NCI-H2107 treated with DMSO at 0.1 percent for 48 hours (cell line): ENCODE results near the gene SPOPL.
"Not testable (repeated sequence)": the region's sequence is repeated elsewhere in the genome, so short reads cannot be mapped to it uniquely, and the experiment has no call there.

Experiments
- DNase-seq: peaks from one replicate; lab custom pipeline; 2025; ENCODE audit not compliant: unreplicated experiment; lab: John Stamatoyannopoulos, UW

Gene SPOPL

GRCh38 chr2:138523018-138523672 lies 21.6 kb downstream of the SPOPL start:
- DNase-seq: not testable (repeated sequence)

- DNase-seq: not testable (repeated sequence)
Observed at GRCh38 chr2:138523673-138524042, 22.1 kb downstream of the SPOPL start.

GRCh38 chr2:138524353-138524752 lies 22.8 kb downstream of the SPOPL start:
- not testable (repeated sequence) for DNase-seq

GRCh38 chr2:138531913-138532312 lies 30.3 kb downstream of the SPOPL start:
- no peak for DNase-seq

GRCh38 chr2:138534791-138535190 lies 33.2 kb downstream of the SPOPL start:
- DNase-seq: no peak

- no peak for DNase-seq
Observed at GRCh38 chr2:138536302-138536701, 34.7 kb downstream of the SPOPL start.

GRCh38 chr2:138536740-138537139 lies 35.2 kb downstream of the SPOPL start:
- DNase-seq: no peak

- DNase-seq: no peak
Observed at GRCh38 chr2:138537170-138537915, 35.8 kb downstream of the SPOPL start.

GRCh38 chr2:138544206-138544605 lies 42.6 kb downstream of the SPOPL start:
- DNase-seq: not testable (repeated sequence)

- DNase-seq: no peak
Observed at GRCh38 chr2:138548796-138549195, 47.2 kb downstream of the SPOPL start.

GRCh38 chr2:138550172-138550571 lies 48.6 kb downstream of the SPOPL start:
- no peak for DNase-seq

- DNase-seq: no peak
Observed at GRCh38 chr2:138550670-138551287, 49.2 kb downstream of the SPOPL start.

- DNase-seq: no peak
Observed at GRCh38 chr2:138554123-138554522, 52.6 kb downstream of the SPOPL start.

GRCh38 chr2:138559641-138560040 lies 58.1 kb downstream of the SPOPL start:
- no peak for DNase-seq

GRCh38 chr2:138564586-138565229 lies 63.1 kb downstream of the SPOPL start:
- no peak for DNase-seq

- no peak for DNase-seq
Observed at GRCh38 chr2:138565230-138565598, 63.6 kb downstream of the SPOPL start.

GRCh38 chr2:138572318-138572717 lies 70.7 kb downstream of the SPOPL start:
- no peak for DNase-seq

GRCh38 chr2:138577066-138577465 lies 75.5 kb downstream of the SPOPL start:
- DNase-seq: no peak

- no peak for DNase-seq
Observed at GRCh38 chr2:138579556-138579955, 78.0 kb downstream of the SPOPL start.

GRCh38 chr2:138581909-138582308 lies 80.3 kb downstream of the SPOPL start:
- no peak for DNase-seq

GRCh38 chr2:138589663-138590062 lies 88.1 kb downstream of the SPOPL start:
- DNase-seq: no peak

- no peak for DNase-seq
Observed at GRCh38 chr2:138596403-138596802, 94.8 kb downstream of the SPOPL start.
